Testis (tissue), 3 donors: ENCODE data around the gene DGKD. TPM values are rescaled to one million over a fixed set of nuclear protein-coding genes. Genes with fewer than 3 reads are reported as not detected.

Experiments used
- DNase-seq: peaks from one replicate; pipeline ENCODE4 v3.0.0-alpha.2; 2019
- H3K27ac ChIP-seq, 2 donors: fragments of 200-600 bp; sonication (generic); one replicate each; pipeline ENCODE4 v1.5.1; 2019
- H3K27me3 ChIP-seq: fragments of 200-600 bp; sonication (generic); one replicate; pipeline ENCODE4 v1.5.1; 2019
- H3K36me3 ChIP-seq: fragments of 200-600 bp; sonication (generic); one replicate; pipeline ENCODE4 v1.5.1; 2017; ENCODE audit warnings: low read depth; ENCODE audit errors: missing control alignments
- H3K4me1 ChIP-seq: fragments of 200-600 bp; sonication (generic); one replicate; pipeline ENCODE4 v1.5.1; 2019
- H3K4me3 ChIP-seq, 2 donors: fragments of 200-600 bp; sonication (generic); one replicate each; pipeline ENCODE4 v1.5.1; 2017 to 2019
- H3K9me3 ChIP-seq: fragments of 200-600 bp; sonication (generic); one replicate; pipeline ENCODE4 v1.5.1; 2017
- CTCF ChIP-seq, 3 experiments: fragments of 450-650 bp in 2 of 3; fragments of 200-600 bp in 1 of 3; sonication (generic) in 1 of 3; IDR thresholded peaks; one replicate each; pipeline ENCODE4 v1.5.1; 2016 to 2019; ENCODE audit warnings: antibody characterized with exemption in 3 of 3, mild to moderate bottlenecking in 2 of 3, moderate library complexity in 1 of 3
- POLR2A ChIP-seq: fragments of 450-650 bp; IDR thresholded peaks from one replicate; pipeline ENCODE4 v1.6.1; 2017; ENCODE audit warnings: antibody characterized with exemption, mild to moderate bottlenecking, moderate library complexity
- WGBS, 2 donors: methylation state at CpG; one replicate each; pipeline ENCODE4 v1.1.5; 2018; 5-methylcytosine and 5-hydroxymethylcytosine counted together
- intact Hi-C: fragments of 100-400 bp; cut with DNase I; formaldehyde crosslinking; loops from one replicate; pipeline ENCODE4 v1.15.1; 2023; ENCODE audit warnings: low total_unique reads
- polyA plus RNA-seq: library from polyadenylated mRNA; stranded (reverse); fragments of 350-450 nt; fragmentation: Illumina TruSeq; extraction: RNeasy Lipid Tissue Mini Kit (QIAGEN cat#74804); gene quantifications from one replicate; pipeline ENCODE4 v1.2.3, GENCODE V29; 2014; ENCODE audit warnings: low read depth, low replicate concordance; ENCODE audit not compliant: insufficient read depth
- total RNA-seq, 2 donors: library from RNA; depleted of rRNA; stranded (reverse); fragments of >200 nt; gene quantifications; one replicate each; pipeline ENCODE4 v1.2.3, GENCODE V29; 2016

Gene DGKD
- total and polyA plus RNA-seq, 3 donors from 2014 or later, result 65.1 to 80.1 (median 66.7) TPM

- Histone ChIP-seq H3K36me3 (no peaks in the 10 kb centered on the region), H3K27ac (no peak overlapping the region), H3K4me3 (no peak overlapping the region), H3K4me1 (no peaks in the 10 kb centered on the region), H3K27me3 (no peaks in the 10 kb centered on the region), H3K9me3 (no peaks in the 10 kb centered on the region)
- TF ChIP-seq POLR2A (no peak), CTCF (IDR thresholded peaks at IDR 0.05) (no peak)
- WGBS, 2 donors, result 91 to 98% methylated on average over 3 of the region's 3 CpGs
- intact Hi-C loops, result no loop called here
- DNase-seq, result no peak
These were observed 13.0 kb upstream of the DGKD start for GRCh38 chr2:233341296-233341695.

- 83 to 87% methylated on average over 5 of the region's 5 CpGs for WGBS, 2 donors
- TF ChIP-seq CTCF (IDR thresholded peaks at IDR 0.05), result no peak
- no peak for TF ChIP-seq POLR2A
- Histone ChIP-seq H3K4me3 (no peak overlapping the region), H3K27me3 (no peaks in the 10 kb centered on the region), H3K4me1 (no peaks in the 10 kb centered on the region), H3K27ac (no peak overlapping the region), H3K9me3 (no peaks in the 10 kb centered on the region), H3K36me3 (no peaks in the 10 kb centered on the region)
- DNase-seq, result no peak
- intact Hi-C loops, result no loop called here
These were observed 12.0 kb upstream of the DGKD start for GRCh38 chr2:233342301-233342700.

- intact Hi-C loops, result no loop called here
- no peaks in the 10 kb centered on the region for H3K27me3 ChIP-seq
- 93% methylated on average over 15 of the region's 15 CpGs for WGBS, 2 donors
- TF ChIP-seq POLR2A, result no peak
- TF ChIP-seq CTCF (IDR thresholded peaks at IDR 0.05), result no peak
- no peak overlapping the region for H3K4me3 ChIP-seq
- no peak for DNase-seq
- no peaks in the 10 kb centered on the region for H3K4me1 ChIP-seq
- no peak overlapping the region for H3K27ac ChIP-seq
- no peaks in the 10 kb centered on the region for H3K36me3 ChIP-seq
- H3K9me3 ChIP-seq, result no peaks in the 10 kb centered on the region
These were observed 11.1 kb upstream of the DGKD start for GRCh38 chr2:233343171-233343705.

GRCh38 chr2:233346376-233346775 lies 7.9 kb upstream of the DGKD start:
- no peaks in the 10 kb centered on the region for H3K27me3 ChIP-seq
- peaks cover 3% of the 10 kb centered on the region for H3K4me1 ChIP-seq
- no peaks in the 10 kb centered on the region for H3K9me3 ChIP-seq
- no peak overlapping the region for H3K27ac ChIP-seq
- no peak overlapping the region for H3K4me3 ChIP-seq
- no peak for DNase-seq
- no peak for TF ChIP-seq CTCF (IDR thresholded peaks at IDR 0.05)
- TF ChIP-seq POLR2A, result no peak
- intact Hi-C loops, result no loop called here
- 91 to 93% methylated on average over 12 of the region's 12 CpGs for WGBS, 2 donors
- H3K36me3 ChIP-seq, result no peaks in the 10 kb centered on the region

GRCh38 chr2:233346930-233347329 lies 7.4 kb upstream of the DGKD start:
- H3K4me1 ChIP-seq, result peaks cover 3% of the 10 kb centered on the region
- H3K27ac ChIP-seq, result no peak overlapping the region
- no peaks in the 10 kb centered on the region for H3K27me3 ChIP-seq
- H3K9me3 ChIP-seq, result no peaks in the 10 kb centered on the region
- no peak overlapping the region for H3K4me3 ChIP-seq
- DNase-seq, result no peak
- WGBS, 2 donors, result 88 to 89% methylated on average over 9 of the region's 9 CpGs
- TF ChIP-seq POLR2A (no peak), CTCF (IDR thresholded peaks at IDR 0.05) (no peak)
- intact Hi-C loops, result no loop called here
- H3K36me3 ChIP-seq, result no peaks in the 10 kb centered on the region
